Omental fat pad (tissue), 4 donors: ENCODE results near the gene DYSF. TPM values are rescaled to one million over a fixed set of nuclear protein-coding genes. Genes with fewer than 3 reads are reported as not detected.
"Not testable (repeated sequence)": the region's sequence is repeated elsewhere in the genome, so short reads cannot be mapped to it uniquely, and the experiment has no call there.

ENCODE experiments used
- ATAC-seq: fragments of 150-250 bp; one replicate; pipeline ENCODE4 v1.9.1; 2016; ENCODE audit warnings: mild to moderate bottlenecking, moderate library complexity; ENCODE audit not compliant: low FRiP score
- DNase-seq: peaks from one replicate; pipeline ENCODE4 v3.0.0-alpha.2; 2019; ENCODE audit warnings: low spot score
- CTCF ChIP-seq, 3 donors: fragments of 450-650 bp; IDR thresholded peaks; one replicate each; pipeline ENCODE4 v1.5.1; 2016 to 2017; ENCODE audit warnings: antibody characterized with exemption in 3 of 3, mild to moderate bottlenecking in 3 of 3, moderate library complexity in 2 of 3
- total RNA-seq, 4 donors: library from RNA; depleted of rRNA; stranded (reverse); fragments of >200 nt; gene quantifications; one replicate each; pipeline ENCODE4 v1.1.0, GENCODE V29; 2016

The DYSF gene
- total RNA-seq, 4 donors from 2014 or later = 7.9 to 70.5 (median 17.8) TPM

GRCh38 chr2:71647356-71647755, 194.0 kb downstream of the DYSF start:
- ATAC-seq = no peak
- no peak for DNase-seq
- TF ChIP-seq CTCF (IDR thresholded peaks at IDR 0.05) = no peak

GRCh38 chr2:71655498-71655897, 202.1 kb downstream of the DYSF start:
- TF ChIP-seq CTCF (IDR thresholded peaks at IDR 0.05) = no peak
- DNase-seq (no peak), ATAC-seq (no peak)

GRCh38 chr2:71658256-71658655, 204.9 kb downstream of the DYSF start:
- not testable (repeated sequence) for DNase-seq, ATAC-seq

GRCh38 chr2:71658771-71659170, 205.4 kb downstream of the DYSF start:
- no peak for TF ChIP-seq CTCF (IDR thresholded peaks at IDR 0.05)
- ATAC-seq (no peak), DNase-seq (no peak)

- ATAC-seq (no peak), DNase-seq (no peak)
- no peak for TF ChIP-seq CTCF (IDR thresholded peaks at IDR 0.05)
These were observed 206.6 kb downstream of the DYSF start for GRCh38 chr2:71659868-71660518.

GRCh38 chr2:71661782-71662181, 208.4 kb downstream of the DYSF start:
- no peak for ATAC-seq
- DNase-seq = no peak
- TF ChIP-seq CTCF (IDR thresholded peaks at IDR 0.05) = no peak

- no peak for DNase-seq
- TF ChIP-seq CTCF (IDR thresholded peaks at IDR 0.05) = no peak
- no peak for ATAC-seq
These were observed 209.5 kb downstream of the DYSF start for GRCh38 chr2:71662665-71663394.
